ENCODE measurements around the gene SELP. TPM values are rescaled to one million over a fixed set of nuclear protein-coding genes. Genes with fewer than 3 reads are reported as not detected.

SELP gene
- total RNA-seq, 1 donor from 2014 or later, result 0.60 TPM

- no peak for TF ChIP-seq CTCF (IDR thresholded peaks at IDR 0.05)
- intact Hi-C loops (cut with micrococcal nuclease), result no loop called here
- POLR2A ChIA-PET, result no interaction called here
- ATAC-seq (ENCODE audit: low read depth), result no peak
- no peak for DNase-seq
- Mint-ChIP-seq H3K9me3 (no peaks in the 10 kb centered on the region), H3K27ac (no peak overlapping the region), H3K27me3 (peaks cover 5% of the 10 kb centered on the region), H3K4me1 (peaks cover 21% of the 10 kb centered on the region), H3K36me3 (ENCODE audit: low read depth) (no peaks in the 10 kb centered on the region), H3K4me3 (no peak overlapping the region)
- CTCF ChIA-PET, result no interaction called here
Measured at GRCh38 chr1:169590932-169591331, 39.0 kb downstream of the SELP start.

- peaks cover 15% of the 10 kb centered on the region for H3K27me3 Mint-ChIP-seq
- H3K4me1 Mint-ChIP-seq, result peaks cover 9% of the 10 kb centered on the region
- H3K36me3 Mint-ChIP-seq (ENCODE audit: low read depth), result no peaks in the 10 kb centered on the region
- no peaks in the 10 kb centered on the region for H3K9me3 Mint-ChIP-seq
- intact Hi-C loops (cut with micrococcal nuclease), result loop anchor here (5.0 kb wide), 2 partner anchors 102 to 203 kb away; partner anchors contain the start of genes METTL18 and SLC19A2
- no peak overlapping the region for H3K4me3 Mint-ChIP-seq
- CTCF ChIA-PET, result no interaction called here
- H3K27ac Mint-ChIP-seq, result no peak overlapping the region
- DNase-seq, result no peak
- POLR2A ChIA-PET, result no interaction called here
- TF ChIP-seq CTCF (IDR thresholded peaks at IDR 0.05), result no peak
- no peak for ATAC-seq (ENCODE audit: low read depth)
Measured at GRCh38 chr1:169588785-169589485, 41.0 kb downstream of the SELP start.

GRCh38 chr1:169588112-169588511 is 41.8 kb downstream of the SELP start:
- H3K36me3 Mint-ChIP-seq (ENCODE audit: low read depth), result no peaks in the 10 kb centered on the region
- ATAC-seq (ENCODE audit: low read depth) (no peak), DNase-seq (no peak)
- no peak overlapping the region for H3K27ac Mint-ChIP-seq
- TF ChIP-seq CTCF (IDR thresholded peaks at IDR 0.05), result no peak
- H3K4me1 Mint-ChIP-seq, result peaks cover 7% of the 10 kb centered on the region
- POLR2A ChIA-PET, result no interaction called here
- CTCF ChIA-PET, result no interaction called here
- no peaks in the 10 kb centered on the region for H3K9me3 Mint-ChIP-seq
- peaks cover 15% of the 10 kb centered on the region for H3K27me3 Mint-ChIP-seq
- intact Hi-C loops (cut with micrococcal nuclease), result loop anchor here (5.0 kb wide), 2 partner anchors 101 to 204 kb away; partner anchors contain the start of genes METTL18 and SLC19A2
- no peak overlapping the region for H3K4me3 Mint-ChIP-seq

GRCh38 chr1:169586395-169587255 is 43.3 kb downstream of the SELP start, which contains the start of gene F5:
F5 (minus strand) TSS chr1:169586481; CDS start chr1:169586386, 95 bp downstream.
- peaks cover 7% of the 10 kb centered on the region for H3K4me1 Mint-ChIP-seq
- ChIA-PET CTCF (interaction anchor here (0.7 to 2.9 kb wide), 13 partner anchors 9 to 223 kb away, joined by 3 to 46 read pairs (median 5); no protein-coding TSS in a partner anchor), POLR2A (interaction anchor here (0.5 to 1.4 kb wide), 5 partner anchors 15 to 208 kb away, joined by 3 to 5 read pairs (median 3); partner anchors contain the start of gene METTL18)
- peaks cover 18% of the 10 kb centered on the region for H3K27me3 Mint-ChIP-seq
- intact Hi-C loops (cut with micrococcal nuclease), result loop anchor here (1.0 to 5.0 kb wide), 5 partner anchors 15 to 223 kb away; partner anchors contain the start of genes METTL18, SELL and SLC19A2
- ATAC-seq (ENCODE audit: low read depth), result peak; percentile 98
- H3K4me3 Mint-ChIP-seq, result peak within 1 kb of the TSS; percentile 66
- TF ChIP-seq CTCF (IDR thresholded peaks at IDR 0.05), result no peak
- peak; percentile 40 for DNase-seq
- no peaks in the 10 kb centered on the region for H3K9me3 Mint-ChIP-seq
- H3K36me3 Mint-ChIP-seq (ENCODE audit: low read depth), result no peaks in the 10 kb centered on the region
- H3K27ac Mint-ChIP-seq, result no peak within 1 kb of the TSS

Measured in activated B cell treated with CpG ODN at 0.5 μM for 24 hours (primary cell).